ENCODE results near the gene SECISBP2L.

- no peak for TF ChIP-seq POLR2A (IDR thresholded peaks at IDR 0.05)
- no peak for TF ChIP-seq CTCF (IDR thresholded peaks at IDR 0.05)
Measured at GRCh38 chr15:49032601-49033145, 13.6 kb downstream of the SECISBP2L start.
